Endothelial cell of umbilical vein (primary cell): ENCODE data around the gene LRRC39. TPM values are rescaled to one million over a fixed set of nuclear protein-coding genes. Genes with fewer than 3 reads are reported as not detected.

Experiments used
- BruUV-seq: library from RNA; stranded (reverse); fragments of 400-500 nt; replicated peaks from 2 replicates; lab custom pipeline; 2021; lab: Mats Ljungman, UMichigan
- CTCF ChIA-PET: fragments of 300-600, 350-600 bp; sonication (Branson Sonifier 250); formaldehyde crosslinking; loops from one replicate; lab custom pipeline; 2021; ENCODE audit warnings: antibody characterized with exemption, inconsistent platforms; lab: Charles Lee
- POLR2A ChIA-PET: fragments of 300-600, 350-600 bp; sonication (Branson Sonifier 250); formaldehyde crosslinking; loops from one replicate; lab custom pipeline; 2021; ENCODE audit warnings: antibody characterized with exemption, inconsistent platforms; lab: Charles Lee
- DNase-seq: peaks from one replicate; pipeline ENCODE4 v3.0.0-alpha.2; 2011; ENCODE audit warnings: low read depth, low spot score
- FAIRE-seq: peaks from 2 replicates; lab custom pipeline; 2011; peaks lifted over from hg19 to GRCh38; lab: Jason Lieb, UNC
- H2AFZ ChIP-seq: 2 replicates; pipeline ENCODE4 v1.6.0; 2012; ENCODE audit warnings: low read depth, low read length, control low read depth, inconsistent platforms
- H3K27ac ChIP-seq: 2 replicates; pipeline ENCODE4 v1.5.1; 2011; ENCODE audit warnings: low read depth, mild to moderate bottlenecking, control low read depth, low read length, moderate library complexity; ENCODE audit not compliant: insufficient read depth
- H3K27me3 ChIP-seq, 2 experiments: 2 replicates each; pipeline versions ENCODE4 v1.6.0 to v1.6.1; 2011; ENCODE audit warnings: low read length in 2 of 2, mixed read lengths in 1 of 2; ENCODE audit not compliant: control insufficient read depth in 2 of 2, insufficient read depth in 2 of 2
- H3K36me3 ChIP-seq, 2 experiments: 2 replicates in 1 of 2; 3 replicates in 1 of 2; pipeline ENCODE4 v1.5.1; 2011; ENCODE audit warnings: low read length in 2 of 2, mild to moderate bottlenecking in 1 of 2, moderate library complexity in 1 of 2; ENCODE audit not compliant: control insufficient read depth in 2 of 2, insufficient read depth in 2 of 2; ENCODE audit errors: extremely low read depth in 1 of 2
- H3K4me1 ChIP-seq: 3 replicates; pipeline ENCODE4 v1.5.1; 2011; ENCODE audit warnings: mild to moderate bottlenecking, low read length; ENCODE audit not compliant: control insufficient read depth, insufficient read depth; ENCODE audit errors: extremely low read depth
- H3K4me2 ChIP-seq: 2 replicates; pipeline ENCODE4 v1.6.1; 2011; ENCODE audit warnings: low read length, control low read depth, mixed read lengths; ENCODE audit not compliant: insufficient read depth
- H3K4me3 ChIP-seq, 3 experiments: fragments of 200-600 bp in 1 of 3; sonication (generic), shearing (Covaris generic) in 1 of 3; replicated peaks in 1 of 3; 2 replicates each; pipeline ENCODE4 v1.5.1; 2011 to 2016; ENCODE audit warnings: control low read depth in 3 of 3, low read length in 3 of 3, mild to moderate bottlenecking in 2 of 3, inconsistent platforms in 1 of 3, low read depth in 1 of 3, moderate library complexity in 1 of 3; ENCODE audit not compliant: insufficient read depth in 1 of 3
- H3K79me2 ChIP-seq: 2 replicates; pipeline ENCODE4 v1.6.0; 2012; ENCODE audit warnings: low read length, inconsistent platforms; ENCODE audit not compliant: control insufficient read depth, insufficient read depth
- H3K9ac ChIP-seq: replicated peaks from 2 replicates; pipeline ENCODE3; 2011; ENCODE audit warnings: low read length, control low read depth; ENCODE audit not compliant: insufficient read depth; ENCODE audit errors: extremely low read depth
- H3K9me1 ChIP-seq: replicated peaks from 3 replicates; pipeline ENCODE4 v1.6.0; 2011; ENCODE audit warnings: mild to moderate bottlenecking, low read length; ENCODE audit not compliant: control insufficient read depth, insufficient read depth; ENCODE audit errors: extremely low read depth
- H3K9me3 ChIP-seq: replicated peaks from 2 replicates; pipeline ENCODE4 v1.5.1; 2012; ENCODE audit warnings: low read length, inconsistent platforms; ENCODE audit not compliant: control insufficient read depth, insufficient read depth
- H4K20me1 ChIP-seq: replicated peaks from 2 replicates; pipeline ENCODE3; 2011; ENCODE audit warnings: mild to moderate bottlenecking, low read length; ENCODE audit not compliant: control insufficient read depth, insufficient read depth; ENCODE audit errors: extremely low read depth
- CTCF ChIP-seq, 2 donors: IDR thresholded peaks; 1 replicate in 1 of 2; 2 replicates in 1 of 2; pipeline ENCODE4 v1.5.1; 2011; ENCODE audit warnings: low read length in 2 of 2, mild to moderate bottlenecking in 2 of 2, moderate library complexity in 2 of 2, control low read depth in 1 of 2, inconsistent platforms in 1 of 2, low read depth in 1 of 2; ENCODE audit not compliant: insufficient read depth in 1 of 2; ENCODE audit errors: extremely low read depth in 1 of 2
- EZH2 ChIP-seq: IDR thresholded peaks from 2 replicates; pipeline ENCODE4 v1.6.1; 2012; ENCODE audit warnings: borderline replicate concordance, low read depth, mild to moderate bottlenecking, moderate library complexity, low read length, inconsistent platforms; ENCODE audit not compliant: severe bottlenecking
- FOS ChIP-seq: IDR thresholded peaks from 2 replicates; pipeline ENCODE4 v1.6.1; 2011; ENCODE audit warnings: mild to moderate bottlenecking, low read length, moderate library complexity, borderline replicate concordance; ENCODE audit not compliant: insufficient read depth
- GATA2 ChIP-seq: IDR thresholded peaks from 2 replicates; pipeline ENCODE4 v1.7.0; 2011; ENCODE audit warnings: low read depth, mild to moderate bottlenecking, moderate library complexity, mixed read lengths, low read length; ENCODE audit not compliant: insufficient read length, insufficient read depth
- JUN ChIP-seq: IDR thresholded peaks from 2 replicates; pipeline ENCODE4 v1.6.1; 2011; ENCODE audit warnings: borderline replicate concordance, low read depth; ENCODE audit not compliant: insufficient read length, insufficient read depth
- MAX ChIP-seq: IDR thresholded peaks from 2 replicates; pipeline ENCODE4 v1.6.1; 2011; ENCODE audit not compliant: insufficient read depth, insufficient read length
- POLR2A ChIP-seq: IDR thresholded peaks from 2 replicates; pipeline ENCODE4 v1.6.1; 2012; ENCODE audit warnings: low read depth, mild to moderate bottlenecking, control low read depth, low read length
- POLR2AphosphoS5 ChIP-seq: IDR thresholded peaks from 2 replicates; pipeline ENCODE4 v1.6.1; 2012; ENCODE audit warnings: low read depth, mild to moderate bottlenecking, control low read depth, low read length, moderate library complexity; ENCODE audit not compliant: insufficient read depth
- dilution Hi-C: fragments of 300-500 bp; cut with MboI; formaldehyde crosslinking; loops from one replicate; pipeline ENCODE4 v1.15.0; 2019; ENCODE audit warnings: low sequenced_read_pairs; ENCODE audit not compliant: extremely low pct_ligation_motif_present
- intact Hi-C: fragments of 100-400 bp; cut with micrococcal nuclease; formaldehyde crosslinking; loops from one replicate; pipeline ENCODE4 v1.10.0; 2022
- polyA plus RNA-seq, 4 experiments: library from polyadenylated mRNA; depleted of rRNA in 3 of 4; stranded (reverse) in 3 of 4; unstranded in 1 of 4; fragments of >200 nt; gene quantifications; 2 replicates each; pipeline versions ENCODE4 v1.2.1 to v1.2.3, GENCODE V29; 2011 to 2012; ENCODE audit warnings: missing spikeins in 1 of 4
- total RNA-seq: library from RNA; stranded (reverse); gene quantifications from 2 replicates; pipeline ENCODE4 v1.2.3, GENCODE V29; 2021

LRRC39 gene
- total and polyA plus RNA-seq, 2 donors (not counting 3 experiments of a cell fraction or from before 2014, with no cell fraction given), result 0.40 to 0.65 TPM

- Histone ChIP-seq H3K27ac (no peak overlapping the region), H2AFZ (no peak overlapping the region), H3K4me3 (no peak overlapping the region), H3K9ac (no peak overlapping the region), H4K20me1 (no peaks in the 10 kb centered on the region), H3K9me1 (peaks cover 2% of the 10 kb centered on the region), H3K36me3 (peaks cover 0 to 3% of the 10 kb centered on the region in 2 experiments), H3K27me3 (no peaks in the 10 kb centered on the region), H3K79me2 (no peaks in the 10 kb centered on the region), H3K9me3 (no peaks in the 10 kb centered on the region), H3K4me1 (no peaks in the 10 kb centered on the region), H3K4me2 (no peak overlapping the region)
- no TSS peak for BruUV-seq
- POLR2A ChIA-PET, result no interaction called here
- intact Hi-C loops, result loop anchor here (10.0 kb wide), 1 partner anchor 58 kb away; no protein-coding TSS in a partner anchor
- dilution Hi-C loops, result no loop called here
- FAIRE-seq (no peak), DNase-seq (no peak)
- TF ChIP-seq GATA2 (no peak), JUN (no peak), FOS (no peak), POLR2AphosphoS5 (no peak), EZH2 (no peak)
- CTCF ChIA-PET, result interaction anchor here (0.9 to 1.4 kb wide), 5 partner anchors 9 to 237 kb away, joined by 3 to 8 read pairs (median 3); no protein-coding TSS in a partner anchor
Measured at GRCh38 chr1:100222428-100222827, 44.4 kb upstream of the LRRC39 start.

GRCh38 chr1:100219883-100220282 is 41.8 kb upstream of the LRRC39 start:
- H3K9me3 ChIP-seq, result no peaks in the 10 kb centered on the region
- no peaks in the 10 kb centered on the region for H3K79me2 ChIP-seq
- no peak overlapping the region for H3K9ac ChIP-seq
- H3K36me3 ChIP-seq, result peaks cover 3 to 4% of the 10 kb centered on the region in 2 experiments
- ChIA-PET CTCF (no interaction called here), POLR2A (no interaction called here)
- no peak for DNase-seq
- no peaks in the 10 kb centered on the region for H3K4me1 ChIP-seq
- no peaks in the 10 kb centered on the region for H4K20me1 ChIP-seq
- intact Hi-C loops, result loop anchor here (10.0 kb wide), 1 partner anchor 55 kb away; no protein-coding TSS in a partner anchor
- no peak overlapping the region for H2AFZ ChIP-seq
- BruUV-seq, result no TSS peak
- no peaks in the 10 kb centered on the region for H3K27me3 ChIP-seq
- no peaks in the 10 kb centered on the region for H3K9me1 ChIP-seq
- no peak overlapping the region for H3K27ac ChIP-seq
- TF ChIP-seq MAX (no peak), EZH2 (no peak), POLR2A (no peak), GATA2 (no peak), CTCF (IDR thresholded peaks at IDR 0.05; ENCODE audit: extremely low read depth in 1 of 2, insufficient read depth in 1 of 2, low read depth in 1 of 2, low read length in 2 of 2) (no peak), POLR2AphosphoS5 (no peak), FOS (no peak)
- H3K4me2 ChIP-seq, result no peak overlapping the region
- dilution Hi-C loops, result no loop called here
- H3K4me3 ChIP-seq, result no peak overlapping the region
- no peak for FAIRE-seq
